ENCODE measurements around the gene MX2.

Gene MX2

GRCh38 chr21:41428847-41429246 lies 67.0 kb downstream of the MX2 start:
- no peak for DNase-seq (ENCODE audit: low read depth)
- no peak for TF ChIP-seq CTCF (conservative IDR thresholded peaks at IDR 0.05; ENCODE audit: low read depth, low read length)
- no peak overlapping the region for H3K4me3 ChIP-seq (ENCODE audit: low read length)

- no peak for TF ChIP-seq CTCF (conservative IDR thresholded peaks at IDR 0.05; ENCODE audit: low read depth, low read length)
- H3K4me3 ChIP-seq (ENCODE audit: low read length): no peak overlapping the region
- no peak for DNase-seq (ENCODE audit: low read depth)
Observed at GRCh38 chr21:41429305-41429704, 67.5 kb downstream of the MX2 start.

DNA sequence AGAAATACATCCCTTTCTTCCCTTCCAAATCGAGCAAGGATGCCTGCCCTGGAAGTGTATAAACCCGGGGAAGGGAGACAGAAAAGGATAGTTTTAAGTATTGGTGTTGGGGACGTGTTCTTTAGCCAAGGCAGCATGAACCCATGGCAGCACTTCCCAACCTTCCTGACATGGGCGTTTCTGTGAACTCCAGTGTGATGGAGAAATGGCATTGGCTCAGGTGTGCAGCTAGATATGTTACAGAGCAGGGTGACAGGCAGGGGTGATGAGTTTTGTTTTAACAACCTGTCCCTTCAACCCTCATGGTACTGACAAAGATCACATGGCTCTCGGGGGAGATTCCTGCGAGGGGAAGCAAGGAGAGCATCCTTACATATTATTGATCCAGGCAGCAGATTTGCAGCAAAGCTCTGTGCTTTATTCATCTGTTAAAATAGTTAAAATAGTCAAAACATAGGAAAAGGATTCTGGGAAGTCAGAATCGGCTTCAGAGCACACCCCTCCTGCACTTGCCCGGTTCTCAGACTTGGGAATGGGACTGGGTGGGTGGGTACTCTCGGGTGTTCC lies 68.2 kb downstream of the MX2 start:
- H3K4me3 ChIP-seq (ENCODE audit: low read length): no peak overlapping the region
- no peak for TF ChIP-seq CTCF (conservative IDR thresholded peaks at IDR 0.05; ENCODE audit: low read depth, low read length)
- DNase-seq (ENCODE audit: low read depth): no peak

DNA sequence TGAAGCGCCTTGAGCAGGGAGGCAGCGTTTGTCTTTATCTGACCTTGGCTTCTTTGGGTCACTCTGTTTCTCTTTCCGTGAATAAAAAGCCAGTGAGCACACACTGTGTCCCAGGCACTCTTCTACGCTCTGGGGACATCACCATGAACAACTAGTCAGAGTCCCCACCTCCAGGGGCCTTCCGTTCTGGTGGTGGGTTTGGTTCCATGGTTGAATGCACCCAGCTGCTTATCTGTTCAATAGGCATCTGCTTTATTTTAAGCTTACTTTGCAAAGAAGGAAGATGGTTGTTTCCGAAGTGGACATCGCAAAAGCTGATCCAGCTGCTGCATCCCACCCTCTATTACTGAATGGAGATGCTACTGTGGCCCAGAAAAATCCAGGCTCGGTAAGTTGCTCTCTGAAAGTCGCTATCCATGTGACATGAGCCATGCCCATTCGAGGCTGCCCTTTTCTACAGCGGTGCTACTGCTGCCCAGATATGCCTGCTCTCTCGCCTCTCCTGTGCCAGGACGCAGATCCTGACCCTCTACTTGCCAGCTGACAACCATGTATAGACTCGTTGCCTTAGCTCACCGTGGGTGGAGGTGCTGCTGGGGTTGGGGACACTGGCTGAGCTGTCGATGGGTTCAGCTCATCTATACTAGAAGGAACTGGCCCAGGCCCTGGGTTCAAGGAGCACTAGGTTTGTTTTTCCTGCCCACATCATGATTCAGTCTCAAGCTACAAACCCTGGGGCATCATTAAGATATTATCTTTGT lies 70.1 kb downstream of the MX2 start:
- TF ChIP-seq CTCF (conservative IDR thresholded peaks at IDR 0.05; ENCODE audit: low read depth, low read length): no peak
- no peak for DNase-seq (ENCODE audit: low read depth)
- no peak overlapping the region for H3K4me3 ChIP-seq (ENCODE audit: low read length)

- DNase-seq (ENCODE audit: low read depth): no peak
- TF ChIP-seq CTCF (conservative IDR thresholded peaks at IDR 0.05; ENCODE audit: low read depth, low read length): no peak
- H3K4me3 ChIP-seq (ENCODE audit: low read length): no peak overlapping the region
Observed at GRCh38 chr21:41432562-41433460, 71.0 kb downstream of the MX2 start.

- H3K4me3 ChIP-seq (ENCODE audit: low read length): no peak overlapping the region
- DNase-seq (ENCODE audit: low read depth): no peak
- no peak for TF ChIP-seq CTCF (conservative IDR thresholded peaks at IDR 0.05; ENCODE audit: low read depth, low read length)
Observed at GRCh38 chr21:41433566-41433965, 71.7 kb downstream of the MX2 start.

All from retinal pigment epithelial cell (primary cell).